ENCODE measurements around the gene BORCS8. TPM values are rescaled to one million over a fixed set of nuclear protein-coding genes. Genes with fewer than 3 reads are reported as not detected.

The BORCS8 gene
- total and polyA plus RNA-seq, 2 of the 4 experiments (the other 2 are of a cell fraction): 16.7 to 33.9 TPM

DNA sequence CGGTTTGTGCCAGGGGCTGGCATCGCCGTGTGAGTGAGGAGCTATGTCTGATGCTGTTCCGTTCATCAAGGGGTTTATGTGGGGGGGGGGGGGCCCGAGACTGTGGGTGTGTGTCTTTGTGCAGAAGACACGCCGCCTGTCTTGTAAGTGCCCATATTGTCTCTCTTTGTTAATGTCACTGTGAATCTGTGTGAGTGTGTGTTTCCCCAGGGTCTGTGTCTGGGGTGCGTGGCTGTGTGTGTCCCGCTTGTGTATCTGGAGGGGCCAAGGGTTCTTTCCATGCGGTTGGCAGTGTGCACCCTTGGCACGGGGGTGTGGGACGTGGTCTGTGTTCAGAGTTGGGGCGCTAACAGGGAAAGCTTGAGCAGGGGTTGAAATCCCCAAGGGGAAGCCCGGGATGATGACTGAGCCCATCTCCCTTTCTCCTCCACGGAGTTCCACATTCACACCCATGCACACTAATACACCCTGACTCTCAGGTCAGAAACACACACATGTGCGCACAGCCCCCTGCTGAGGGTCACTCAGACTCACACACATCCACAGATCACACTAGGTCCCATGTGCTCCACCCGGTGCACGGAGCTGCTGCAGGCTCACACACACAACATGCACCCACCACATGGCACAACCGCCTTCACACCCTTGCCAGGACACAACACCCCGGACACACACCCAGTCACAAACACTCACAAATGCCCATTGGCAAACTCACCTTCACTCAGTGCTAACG, 21.6 kb upstream of the BORCS8 start:
- H3K9me1 ChIP-seq (ENCODE audit: insufficient read depth, low read length): 0 out of 2 replicates have a peak, but pooled peaks cover 2% of the 10 kb centered on the region
- intact Hi-C loops (cut with micrococcal nuclease): no loop called here
- no peak overlapping the region for H2BK120ac ChIP-seq (ENCODE audit: low read depth, low read length)
- no peak overlapping the region for H2AK5ac ChIP-seq (ENCODE audit: low read depth, low read length)
- no peak overlapping the region for H3K9ac ChIP-seq (ENCODE audit: low read depth, low read length)
- POLR2A ChIA-PET (ENCODE audit: unreplicated experiment): no interaction called here
- no peaks in the 10 kb centered on the region for H3K36me3 ChIP-seq (ENCODE audit: control insufficient read depth, insufficient read depth, low read length)
- H4K8ac ChIP-seq (ENCODE audit: low read depth in 2 of 2, low read length in 2 of 2): no peak overlapping the region
- H2BK5ac ChIP-seq (ENCODE audit: low read depth, low read length, poor library complexity, severe bottlenecking): no peak overlapping the region
- H4K91ac ChIP-seq (ENCODE audit: insufficient read depth, low read depth, low read length): no peak overlapping the region
- H3K4ac ChIP-seq (ENCODE audit: low read depth, low read length): no peak overlapping the region
- H4K20me1 ChIP-seq (ENCODE audit: insufficient read depth, low read length): peaks cover 6% of the 10 kb centered on the region; the same call in 1 of the 2 replicates
- H3K4me1 ChIP-seq (ENCODE audit: control insufficient read depth, insufficient read depth, low read length): no peaks in the 10 kb centered on the region
- no peak overlapping the region for H4K5ac ChIP-seq (ENCODE audit: low read depth, low read length)
- ATAC-seq (ENCODE audit: low read depth) (no peak), DNase-seq (no peak)
- no peak overlapping the region for H3K23ac ChIP-seq (ENCODE audit: low read depth, low read length)
- no peak overlapping the region for H2BK15ac ChIP-seq (ENCODE audit: low read depth, low read length)
- H3K18ac ChIP-seq (ENCODE audit: low read depth, low read length): no peak overlapping the region
- H3K27me3 ChIP-seq (ENCODE audit: control insufficient read depth, insufficient read depth, low read length): peaks cover 29% of the 10 kb centered on the region
- H3K4me3 ChIP-seq (ENCODE audit: insufficient read depth, low read depth, low read length): no peak overlapping the region
- H3K14ac ChIP-seq (replicated peaks; ENCODE audit: low read depth, low read length): no peak overlapping the region
- no peak overlapping the region for H2BK20ac ChIP-seq (ENCODE audit: low read depth, low read length)
- no peak overlapping the region for H3K27ac ChIP-seq (ENCODE audit: insufficient read depth, low read length)
- in situ Hi-C loops (cut with MboI; ENCODE audit: low sequenced_read_pairs): no loop called here
- dilution Hi-C loops (cut with HindIII; ENCODE audit: low sequenced_read_pairs, unreplicated experiment): no loop called here
- H3K56ac ChIP-seq (ENCODE audit: extremely low read depth, insufficient read depth, low read length): no peak overlapping the region
- no TSS peak for BruUV-seq (replicated peaks)
- H3K4me2 ChIP-seq (ENCODE audit: low read depth, low read length): no peak overlapping the region
- CTCF ChIA-PET: no interaction called here
- no peaks in the 10 kb centered on the region for H3K79me1 ChIP-seq (ENCODE audit: low read depth in 1 of 2, low read length in 2 of 2)
- 33% methylated on average over 5 of the region's 21 CpGs; no CpG with 5 or more reads in 1 of the 2 experiments for WGBS, 2 experiments (ENCODE audit: extremely low coverage in 2 of 2, insufficient read length in 1 of 2)
- H3K9me3 ChIP-seq (ENCODE audit: control insufficient read depth, insufficient read depth, low read length): no peaks in the 10 kb centered on the region
- no peak overlapping the region for H2AK9ac ChIP-seq (replicated peaks; ENCODE audit: low read depth, low read length, poor library complexity)
- H2AFZ ChIP-seq (replicated peaks; ENCODE audit: low read length, poor library complexity): no peak overlapping the region
- TF ChIP-seq FOS (IDR thresholded peaks at IDR 0.05; ENCODE audit: low read depth, low read length) (no peak), CTCF (conservative IDR thresholded peaks at IDR 0.05; ENCODE audit: low read depth, low read length) (no peak)

Data from IMR-90 (cell line).